ENCODE data around the gene APRT.

Gene APRT

GRCh38 chr16:88842308-88842756, 30.6 kb upstream of the APRT start:
- no peak for DNase-seq (ENCODE audit: low read depth in 3 of 3, low spot score in 1 of 3)

DNA sequence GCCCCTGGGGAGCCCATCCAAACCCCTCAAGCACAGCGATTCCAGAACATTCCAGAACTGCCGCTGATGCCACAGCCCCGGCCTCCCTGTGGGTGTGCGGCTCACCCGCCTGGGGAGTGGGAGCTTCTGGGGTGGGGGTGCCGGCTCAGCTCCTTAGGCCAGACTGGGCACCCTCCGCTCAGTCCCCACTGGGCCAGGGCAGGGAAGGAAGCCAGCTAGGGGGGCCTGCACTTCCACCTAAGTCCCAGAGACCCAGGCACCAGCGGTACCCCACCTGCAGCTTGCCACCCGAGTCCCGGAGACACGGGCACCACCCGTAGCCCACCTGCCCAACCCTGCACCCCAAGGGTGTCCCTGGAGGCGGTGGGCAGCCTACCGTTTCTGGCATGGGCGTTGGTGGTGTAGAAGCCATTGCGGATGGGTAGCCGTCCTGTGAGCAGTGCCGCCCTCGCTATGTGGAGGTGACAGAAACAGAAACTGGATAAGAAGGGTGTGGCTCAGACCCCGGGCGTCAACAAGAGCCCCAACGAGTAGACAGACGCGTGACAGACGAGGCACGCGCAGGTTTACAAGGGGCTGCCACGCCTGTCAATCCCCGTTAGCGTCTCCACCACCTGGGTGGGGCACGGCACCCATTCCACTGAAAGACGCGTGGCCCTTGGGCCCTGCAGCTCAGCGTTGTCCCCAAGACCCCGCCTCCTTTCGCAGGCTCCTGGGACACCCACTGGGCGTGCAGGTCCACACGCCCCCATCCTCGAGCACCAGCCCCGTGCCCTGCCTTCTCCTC, 30.0 kb upstream of the APRT start:
- DNase-seq (ENCODE audit: low read depth in 3 of 3, low spot score in 1 of 3) = no peak

DNA sequence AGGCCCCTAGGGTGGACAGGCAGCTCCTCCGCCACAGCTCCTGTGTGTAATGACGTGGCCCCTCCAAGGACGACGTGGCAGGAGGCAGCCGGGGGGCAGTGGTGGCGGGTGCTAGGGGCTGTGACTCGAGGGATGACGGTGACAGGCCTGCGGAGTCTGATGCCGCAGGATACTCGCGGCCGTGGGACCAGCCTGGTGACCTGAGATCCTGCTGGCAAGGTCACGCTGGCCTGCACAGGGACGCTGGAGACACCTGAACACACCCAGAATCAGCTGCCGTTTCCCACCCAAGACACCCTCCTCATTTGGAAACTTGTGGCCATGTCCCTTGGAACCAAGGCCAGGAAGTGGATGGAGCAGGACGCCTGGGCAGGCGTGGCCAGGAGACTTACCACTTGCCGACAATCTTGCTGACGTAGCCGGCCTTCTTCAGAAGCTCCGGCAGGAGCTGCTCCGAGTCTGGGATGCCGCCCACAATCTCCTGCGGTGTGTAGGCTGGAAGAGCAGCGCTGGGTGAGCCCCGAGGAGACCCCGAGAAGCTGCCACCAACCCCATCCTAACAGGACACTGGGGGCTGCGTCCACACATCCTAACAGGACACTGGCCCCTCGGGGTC, 29.0 kb upstream of the APRT start:
- no peak for DNase-seq (ENCODE audit: low read depth in 3 of 3, low spot score in 1 of 3)

DNA sequence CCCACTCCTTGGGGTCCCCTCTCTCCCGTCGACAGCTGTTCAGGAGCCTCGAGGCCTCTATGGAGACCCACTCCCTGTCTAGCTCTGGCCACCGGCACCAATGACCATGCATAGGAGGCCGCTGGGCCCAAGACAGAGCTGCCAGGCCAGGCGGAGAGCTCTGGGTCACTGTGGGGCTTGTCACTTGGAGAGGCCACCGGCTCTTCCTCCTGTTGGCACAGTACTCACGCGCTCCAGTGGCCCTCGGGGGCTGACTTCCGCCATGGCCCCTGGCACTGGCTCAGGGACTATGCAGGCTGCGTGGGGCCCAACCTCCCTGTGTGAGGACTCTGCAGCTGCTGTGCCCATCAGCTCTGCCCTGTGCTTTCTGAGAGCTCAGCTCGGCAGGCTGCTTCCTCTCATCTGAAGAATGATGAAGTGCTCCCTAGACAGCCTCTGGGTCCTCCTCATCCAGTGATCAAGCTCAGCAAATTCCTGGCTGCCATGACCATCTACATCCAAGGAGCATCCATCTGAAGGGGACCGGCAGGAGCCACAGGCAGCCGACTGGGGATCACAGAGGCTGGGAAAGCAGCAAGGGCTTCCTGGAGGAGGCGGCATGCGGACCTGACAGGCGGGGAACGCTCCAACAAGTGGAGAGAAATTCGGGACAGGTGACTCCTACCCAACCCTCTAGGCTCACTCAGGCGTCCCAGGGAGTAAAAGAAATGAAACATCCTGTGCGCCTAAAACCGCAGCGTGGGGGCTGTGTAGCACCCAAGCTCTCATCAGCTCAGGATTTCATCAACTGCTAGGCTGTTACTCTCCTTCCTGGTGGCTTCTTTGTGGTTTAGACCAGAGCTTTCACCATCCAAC, 28.2 kb upstream of the APRT start:
- no peak for DNase-seq (ENCODE audit: low read depth in 3 of 3, low spot score in 1 of 3)

- no peak for DNase-seq (ENCODE audit: low read depth in 3 of 3, low spot score in 1 of 3)
These were observed 27.4 kb upstream of the APRT start for GRCh38 chr16:88839026-88839529.

- no peak for DNase-seq (ENCODE audit: low read depth in 3 of 3, low spot score in 1 of 3)
These were observed 26.8 kb upstream of the APRT start for GRCh38 chr16:88838566-88838965.

DNA sequence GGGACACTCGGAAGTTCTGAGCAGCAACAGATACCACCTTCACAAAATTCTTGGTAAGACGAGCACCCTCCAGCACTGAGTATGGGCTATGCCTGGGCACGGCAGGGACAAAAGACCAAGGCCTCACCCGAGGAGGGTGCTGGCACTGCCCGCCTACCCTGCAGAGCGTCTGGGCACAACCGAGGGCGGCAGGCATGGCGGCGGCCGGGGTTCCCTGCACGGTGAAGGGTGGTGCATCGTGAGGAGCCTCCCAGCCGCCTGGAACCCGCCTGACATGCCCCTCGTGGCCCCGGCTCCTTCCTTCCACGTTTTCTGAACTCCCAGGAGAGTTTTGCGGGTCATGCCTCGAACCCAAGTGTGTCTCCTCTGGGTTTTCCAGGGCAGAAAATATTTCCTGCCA, 26.1 kb upstream of the APRT start:
- DNase-seq (ENCODE audit: low read depth in 3 of 3, low spot score in 1 of 3) = no peak

GRCh38 chr16:88836791-88837190, 25.1 kb upstream of the APRT start:
- no peak for DNase-seq (ENCODE audit: low read depth in 3 of 3, low spot score in 1 of 3)

GRCh38 chr16:88835818-88836217, 24.1 kb upstream of the APRT start:
- DNase-seq (ENCODE audit: low read depth in 3 of 3, low spot score in 1 of 3) = no peak

GRCh38 chr16:88835383-88835782, 23.7 kb upstream of the APRT start:
- DNase-seq (ENCODE audit: low read depth in 3 of 3, low spot score in 1 of 3) = no peak

DNA sequence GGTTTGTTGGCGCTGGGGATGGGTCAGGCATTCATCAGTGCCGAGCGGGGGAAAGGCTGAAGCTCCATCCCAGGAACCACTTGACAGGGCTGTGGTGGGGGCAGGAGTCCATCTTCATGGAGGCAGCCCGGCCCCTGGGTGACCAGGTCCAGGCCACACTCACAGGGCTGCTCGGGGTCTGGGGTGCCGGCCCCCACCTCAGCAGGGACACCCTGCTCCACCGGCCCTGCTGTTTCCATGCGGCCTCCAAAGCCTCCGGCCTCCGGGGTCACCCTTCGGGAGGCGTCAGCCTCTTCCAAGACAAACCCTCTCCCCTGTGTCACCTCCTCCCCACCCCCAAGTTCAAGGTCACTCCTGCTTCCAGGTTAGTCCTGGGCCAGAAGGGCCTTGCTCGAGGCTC, 22.9 kb upstream of the APRT start:
- no peak for DNase-seq (ENCODE audit: low read depth in 3 of 3, low spot score in 1 of 3)

GRCh38 chr16:88833086-88833485, 21.4 kb upstream of the APRT start:
- DNase-seq (ENCODE audit: low read depth in 3 of 3, low spot score in 1 of 3) = no peak

GRCh38 chr16:88831838-88832237, 20.1 kb upstream of the APRT start:
- DNase-seq (ENCODE audit: low read depth in 3 of 3, low spot score in 1 of 3) = no peak

- DNase-seq (ENCODE audit: low read depth in 3 of 3, low spot score in 1 of 3) = no peak
These were observed 19.1 kb upstream of the APRT start for GRCh38 chr16:88830783-88831182.

GRCh38 chr16:88830258-88830657, 18.5 kb upstream of the APRT start:
- DNase-seq (ENCODE audit: low read depth in 3 of 3, low spot score in 1 of 3) = no peak

DNA sequence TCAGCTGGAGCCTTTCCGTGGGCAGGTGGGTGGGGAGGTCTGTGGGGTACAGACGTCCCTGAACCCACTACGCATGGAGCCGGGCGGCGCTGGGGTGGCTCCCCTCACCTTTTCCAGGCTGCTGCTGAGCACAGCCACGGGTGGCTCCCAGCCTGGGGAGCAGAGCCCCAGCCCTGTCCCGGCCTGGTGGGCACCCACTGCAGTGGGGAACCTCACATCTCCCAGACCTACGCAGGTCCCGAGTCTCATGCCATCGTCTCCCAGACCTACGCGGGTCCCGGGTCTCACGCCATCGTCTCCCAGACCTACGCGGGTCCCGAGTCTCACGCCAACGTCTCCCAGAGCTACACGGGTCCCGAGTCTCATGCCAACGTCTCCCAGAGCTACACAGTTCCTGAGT, 17.0 kb upstream of the APRT start:
- DNase-seq (ENCODE audit: low read depth in 3 of 3, low spot score in 1 of 3) = no peak

- no peak for DNase-seq (ENCODE audit: low read depth in 3 of 3, low spot score in 1 of 3)
These were observed 16.0 kb upstream of the APRT start for GRCh38 chr16:88827727-88828126.

DNA sequence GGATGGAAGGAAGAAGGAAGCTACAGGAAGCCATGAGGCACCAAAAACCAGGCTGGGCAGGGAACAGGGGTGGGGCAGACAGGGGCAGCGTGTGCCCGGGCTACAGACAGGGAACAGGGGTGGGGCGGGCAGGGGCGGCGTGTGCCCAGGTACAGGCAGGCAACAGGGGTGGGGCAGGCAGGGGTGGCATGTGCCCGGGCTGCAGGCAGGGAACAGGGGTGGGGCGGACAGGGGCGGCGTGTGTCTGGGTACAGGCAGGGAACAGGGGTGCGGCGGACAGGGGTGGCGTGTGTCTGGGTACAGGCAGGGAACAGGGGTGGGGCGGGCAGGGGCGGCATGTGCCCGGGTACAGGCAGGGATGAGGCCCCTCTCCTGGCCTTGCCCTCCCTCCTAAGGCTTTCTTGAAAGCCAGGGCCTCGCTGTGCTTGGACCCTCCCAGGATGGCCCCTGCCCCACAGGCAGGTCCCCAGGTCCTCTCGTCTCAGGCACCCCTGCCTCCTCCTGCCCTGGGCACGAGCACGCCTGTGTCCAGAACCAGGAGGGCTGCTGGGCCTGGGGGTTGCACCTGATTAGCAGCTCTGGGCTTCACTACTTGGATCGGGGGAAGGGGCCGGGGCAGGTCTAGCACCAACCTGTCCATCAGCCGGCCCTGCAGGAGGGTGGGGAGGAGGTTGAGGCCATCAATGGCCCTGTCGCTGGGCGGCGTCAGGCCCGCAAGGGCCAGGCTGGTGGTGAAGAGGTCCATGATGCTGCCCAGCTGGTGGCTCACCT, 14.5 kb upstream of the APRT start:
- DNase-seq (ENCODE audit: low read depth in 3 of 3, low spot score in 1 of 3) = no peak

DNA sequence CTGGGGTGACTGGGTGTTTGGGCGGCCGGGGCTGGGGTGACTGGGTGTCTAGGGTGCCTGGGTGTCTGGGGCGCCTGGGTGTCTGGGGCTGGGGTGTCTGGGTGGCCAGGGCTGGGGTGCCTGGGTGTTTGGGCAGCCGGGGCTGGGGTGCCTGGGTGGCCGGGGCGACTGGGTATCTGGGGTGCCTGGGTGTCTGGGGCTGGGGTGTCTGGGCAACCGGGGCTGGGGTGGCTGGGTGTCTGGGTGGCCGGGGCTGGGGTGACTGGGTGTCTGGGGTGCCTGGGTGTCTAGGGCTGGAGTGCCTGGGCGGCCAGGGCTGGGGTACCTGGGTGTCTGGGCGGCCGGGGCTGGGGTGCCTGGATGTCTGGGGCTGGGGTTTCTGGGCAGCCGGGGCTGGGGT, 13.4 kb upstream of the APRT start:
- no peak for DNase-seq (ENCODE audit: low read depth in 3 of 3, low spot score in 1 of 3)

DNA sequence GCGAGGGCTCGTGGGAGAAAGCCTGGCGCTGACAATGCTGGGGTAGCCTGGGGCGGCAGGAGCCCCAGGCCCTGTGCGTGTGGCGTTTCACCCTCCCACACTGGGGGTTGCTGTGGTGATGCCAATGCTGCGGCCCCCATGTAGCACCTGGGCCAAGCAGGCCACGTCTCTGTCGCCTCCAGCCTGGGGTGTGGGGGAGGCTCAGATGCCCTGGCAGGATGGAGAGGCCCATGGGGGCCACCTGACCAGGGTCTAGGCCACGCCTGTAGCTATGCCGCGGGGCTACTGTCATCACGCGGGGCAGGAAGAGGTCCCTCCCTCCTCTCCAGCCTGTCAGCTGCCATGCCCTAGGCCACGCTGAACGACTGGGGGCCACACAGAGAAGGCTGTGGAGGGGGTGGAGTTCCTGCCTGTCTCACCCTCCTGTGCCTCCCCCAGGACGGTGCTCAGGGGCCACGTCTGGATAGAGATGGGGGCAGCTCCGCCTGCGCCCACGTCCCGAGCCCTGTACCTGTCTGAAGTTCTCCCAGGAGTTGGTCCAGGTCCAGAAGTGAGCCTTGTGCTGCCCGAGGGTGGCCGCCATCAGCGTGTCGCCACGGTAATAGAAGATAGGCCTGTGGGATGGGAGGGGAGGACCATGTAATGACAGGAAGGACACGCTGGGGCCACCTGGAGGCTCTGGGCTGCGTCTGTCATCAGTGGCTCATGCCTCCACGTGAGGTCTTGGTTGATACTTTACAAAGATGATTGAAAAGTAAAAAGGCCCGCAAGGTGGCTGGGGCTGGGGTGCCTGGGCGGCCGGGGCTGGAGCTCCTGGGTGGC, 12.7 kb upstream of the APRT start:
- no peak for DNase-seq (ENCODE audit: low read depth in 3 of 3, low spot score in 1 of 3)

Measured in stimulated activated CD4-positive, alpha-beta T cell treated with anti-CD3 and anti-CD28 coated beads, TNF-alpha, amount 100 ng/mL, for 1 hour (primary cell).